GM23338 (cell line): ENCODE measurements around the gene ARSB.

Experiments used
- CREB1 ChIP-seq: fragments of 250-450 bp; sonication (Bioruptor Pico); IDR thresholded peaks from 2 replicates; pipeline ENCODE4 v1.5.0; 2020; ENCODE audit warnings: low read depth, mild to moderate bottlenecking, moderate library complexity
- EZH2phosphoT487 ChIP-seq: fragments of 200-600 bp; sonication (generic); IDR thresholded peaks from one replicate; pipeline ENCODE4 v1.8.1; 2018; ENCODE audit warnings: antibody characterized with exemption; ENCODE audit not compliant: unreplicated experiment
- JUNB ChIP-seq: IDR thresholded peaks from one replicate; pipeline ENCODE4 v1.6.1; 2016; ENCODE audit warnings: antibody characterized with exemption; ENCODE audit not compliant: unreplicated experiment
- TF ChIP-seq, protein P1 (sequence below), 2 experiments: fragments of 200-600 bp in 1 of 2; sonication (generic) in 1 of 2; conservative IDR thresholded peaks; 2 replicates each; pipeline versions ENCODE4 v1.5.1 to v1.6.1; 2016 to 2017; ENCODE audit warnings: antibody characterized with exemption in 2 of 2, low read depth in 2 of 2, mild to moderate bottlenecking in 2 of 2, moderate library complexity in 1 of 2

DNA sequence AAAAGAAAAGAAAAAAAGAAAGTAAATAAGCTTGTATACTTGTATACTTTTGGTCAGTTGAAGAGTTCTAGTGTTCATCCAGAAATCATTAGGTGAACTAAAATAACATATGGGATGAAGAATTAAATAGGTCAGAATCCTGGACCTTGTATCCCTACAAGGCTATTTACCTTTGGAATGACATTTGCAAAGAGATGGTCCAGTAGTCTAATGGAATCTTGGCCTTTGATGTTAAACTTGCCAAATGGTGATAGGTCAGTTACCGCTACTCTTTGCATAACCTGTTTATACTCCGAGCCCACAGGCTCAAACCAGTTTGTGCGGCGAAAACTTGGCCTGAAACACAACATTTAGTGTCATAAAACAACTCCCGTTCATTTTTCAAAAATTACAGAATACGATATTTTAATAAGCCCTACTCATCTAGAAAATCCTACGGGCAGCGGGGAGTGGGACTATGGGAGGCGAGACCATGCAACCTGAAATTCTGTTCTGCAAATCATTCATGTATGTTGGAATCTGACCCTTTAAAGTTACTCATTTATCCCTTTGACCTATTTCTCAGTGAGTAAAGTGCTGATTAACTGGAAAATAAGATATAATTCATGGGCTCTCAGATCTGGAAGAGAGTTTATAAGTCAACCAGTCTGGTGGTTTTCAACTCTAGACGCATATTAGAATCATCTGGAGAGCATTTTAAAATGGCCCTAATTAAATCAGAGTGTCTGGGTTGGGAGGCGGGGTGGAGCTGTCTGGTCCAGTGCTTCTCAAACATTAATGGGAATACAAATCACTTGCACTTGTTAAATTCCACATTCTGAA is 45.8 kb upstream of the ARSB start:
- TF ChIP-seq, protein P1, sequence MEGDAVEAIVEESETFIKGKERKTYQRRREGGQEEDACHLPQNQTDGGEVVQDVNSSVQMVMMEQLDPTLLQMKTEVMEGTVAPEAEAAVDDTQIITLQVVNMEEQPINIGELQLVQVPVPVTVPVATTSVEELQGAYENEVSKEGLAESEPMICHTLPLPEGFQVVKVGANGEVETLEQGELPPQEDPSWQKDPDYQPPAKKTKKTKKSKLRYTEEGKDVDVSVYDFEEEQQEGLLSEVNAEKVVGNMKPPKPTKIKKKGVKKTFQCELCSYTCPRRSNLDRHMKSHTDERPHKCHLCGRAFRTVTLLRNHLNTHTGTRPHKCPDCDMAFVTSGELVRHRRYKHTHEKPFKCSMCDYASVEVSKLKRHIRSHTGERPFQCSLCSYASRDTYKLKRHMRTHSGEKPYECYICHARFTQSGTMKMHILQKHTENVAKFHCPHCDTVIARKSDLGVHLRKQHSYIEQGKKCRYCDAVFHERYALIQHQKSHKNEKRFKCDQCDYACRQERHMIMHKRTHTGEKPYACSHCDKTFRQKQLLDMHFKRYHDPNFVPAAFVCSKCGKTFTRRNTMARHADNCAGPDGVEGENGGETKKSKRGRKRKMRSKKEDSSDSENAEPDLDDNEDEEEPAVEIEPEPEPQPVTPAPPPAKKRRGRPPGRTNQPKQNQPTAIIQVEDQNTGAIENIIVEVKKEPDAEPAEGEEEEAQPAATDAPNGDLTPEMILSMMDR (conservative IDR thresholded peaks at IDR 0.05; ENCODE audit: low read depth in 2 of 2): no peak
- TF ChIP-seq JUNB (no peak), EZH2phosphoT487 (no peak), CREB1 (no peak)
